MCF 10A (cell line): ENCODE results near the gene HOXA1. TPM values are rescaled to one million over a fixed set of nuclear protein-coding genes. Genes with fewer than 3 reads are reported as not detected.

Experiments
- BruUV-seq: library from RNA; stranded (reverse); fragments of 400-500 nt; replicated peaks from 2 replicates; lab custom pipeline; 2021; lab: Mats Ljungman, UMichigan
- CTCF ChIA-PET: fragments of 300-600 bp; sonication (Branson Sonifier 250); formaldehyde crosslinking; extraction: SDS; loops from one replicate; lab custom pipeline; 2021; ENCODE audit warnings: antibody characterized with exemption, inconsistent platforms; lab: Yijun Ruan, JAX
- POLR2A ChIA-PET: fragments of 300-600, 350-650 bp; sonication (Branson Sonifier 250); formaldehyde crosslinking; extraction: SDS; loops from one replicate; lab custom pipeline; 2020; ENCODE audit warnings: antibody characterized with exemption, inconsistent platforms; lab: Yijun Ruan, JAX
- DNase-seq: peaks from one replicate; pipeline ENCODE4 v3.0.0-alpha.2; 2018; ENCODE audit not compliant: unreplicated experiment
- H3K27ac Mint-ChIP-seq: one replicate; pipeline ENCODE4 v1.8.0; 2022; ENCODE audit warnings: mild to moderate bottlenecking, low read depth, mixed read lengths; ENCODE audit not compliant: unreplicated experiment
- H3K27me3 Mint-ChIP-seq: one replicate; pipeline ENCODE4 v1.8.0; 2022; ENCODE audit warnings: mixed read lengths; ENCODE audit not compliant: insufficient read depth, unreplicated experiment
- H3K36me3 Mint-ChIP-seq: one replicate; pipeline ENCODE4 v1.8.0; 2022; ENCODE audit warnings: mild to moderate bottlenecking, moderate library complexity, mixed read lengths; ENCODE audit not compliant: insufficient read depth, unreplicated experiment
- H3K4me1 Mint-ChIP-seq: one replicate; pipeline ENCODE4 v1.8.0; 2022; ENCODE audit warnings: mixed read lengths; ENCODE audit not compliant: insufficient read depth, unreplicated experiment
- H3K4me3 Mint-ChIP-seq: one replicate; pipeline ENCODE4 v1.8.0; 2022; ENCODE audit warnings: mild to moderate bottlenecking, moderate library complexity, mixed read lengths; ENCODE audit not compliant: unreplicated experiment
- H3K9me3 Mint-ChIP-seq: one replicate; pipeline ENCODE4 v1.8.0; 2022; ENCODE audit warnings: mixed read lengths; ENCODE audit not compliant: unreplicated experiment
- CTCF ChIP-seq: fragments of 200-600 bp; IDR thresholded peaks from one replicate; pipeline ENCODE4 v1.8.0; 2022; ENCODE audit warnings: antibody characterized with exemption, mild to moderate bottlenecking; ENCODE audit not compliant: unreplicated experiment
- intact Hi-C: fragments of 100-400 bp; cut with micrococcal nuclease; formaldehyde crosslinking; loops from 2 replicates; pipeline ENCODE4 v1.14.1; 2022
- total RNA-seq: library from RNA; stranded (reverse); gene quantifications from 2 replicates; pipeline ENCODE4 v1.2.3, GENCODE V29; 2022

The HOXA1 gene
- total RNA-seq, 1 experiment from 2014 or later = 5.6 TPM

DNA sequence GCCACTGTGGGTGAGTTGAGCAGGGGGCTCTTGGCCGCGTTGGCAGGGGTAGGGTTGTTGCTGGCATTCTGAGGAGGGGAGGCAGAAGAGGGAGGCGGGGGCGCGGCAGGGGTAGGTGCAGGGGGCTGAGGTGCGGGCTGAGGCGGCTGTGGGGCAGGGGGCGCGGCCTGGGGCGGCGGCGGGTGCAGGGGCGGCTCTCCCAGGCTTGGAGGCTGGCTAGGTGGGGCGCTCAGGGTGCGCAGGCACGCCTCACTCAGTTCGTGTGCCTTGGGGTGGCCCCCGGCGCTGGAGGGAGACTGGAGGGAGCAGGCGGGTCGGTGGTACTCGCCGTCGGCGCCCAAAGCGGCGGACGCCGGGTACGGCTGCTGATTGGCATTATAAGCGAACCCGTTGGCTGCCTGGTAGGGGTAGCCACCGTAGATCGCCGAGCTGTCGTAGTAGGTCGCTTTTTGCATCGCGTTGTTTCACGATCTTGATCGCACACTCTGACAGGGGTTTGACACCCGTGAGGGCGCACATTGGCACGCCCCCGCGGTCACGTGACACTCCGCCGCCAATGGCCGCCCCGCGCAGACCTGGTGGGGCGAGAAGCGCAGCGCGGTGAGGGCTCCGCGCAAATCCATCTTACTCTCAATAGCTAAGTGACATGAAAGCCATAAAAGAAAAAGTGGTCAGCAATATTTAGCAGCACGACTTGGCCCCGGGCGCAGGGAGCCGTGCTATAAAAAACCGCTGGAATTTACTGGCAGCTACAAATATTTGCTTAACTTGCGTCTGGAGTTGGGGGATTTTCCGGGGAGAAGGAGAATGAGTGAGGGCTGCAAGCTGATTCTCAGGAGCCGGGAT is 14.6 kb upstream of the HOXA1 start:
- intact Hi-C loops = loop anchor here (1.0 kb wide), 1 partner anchor 11 kb away; no protein-coding TSS in a partner anchor
- H3K9me3 Mint-ChIP-seq = no peaks in the 10 kb centered on the region
- DNase-seq = peak; percentile 73
- H3K36me3 Mint-ChIP-seq = peaks cover 41% of the 10 kb centered on the region
- no TSS peak for BruUV-seq
- ChIA-PET CTCF (interaction anchor here (0.5 to 2.1 kb wide), 16 partner anchors 11 to 430 kb away, joined by 3 to 9 read pairs (median 5); partner anchors contain the start of genes HOXA4 and HOXA5), POLR2A (interaction anchor here (0.6 to 15.3 kb wide), 19 partner anchors 9 to 906 kb away, joined by 3 to 238 read pairs (median 3); partner anchors contain the start of genes HOXA1, HOXA4 and SKAP2)
- TF ChIP-seq CTCF = no peak
- H3K27ac Mint-ChIP-seq = peak overlapping the region; percentile 90
- peak overlapping the region; percentile 80 for H3K4me3 Mint-ChIP-seq
- no peaks in the 10 kb centered on the region for H3K27me3 Mint-ChIP-seq
- H3K4me1 Mint-ChIP-seq = peaks cover 25% of the 10 kb centered on the region

DNA sequence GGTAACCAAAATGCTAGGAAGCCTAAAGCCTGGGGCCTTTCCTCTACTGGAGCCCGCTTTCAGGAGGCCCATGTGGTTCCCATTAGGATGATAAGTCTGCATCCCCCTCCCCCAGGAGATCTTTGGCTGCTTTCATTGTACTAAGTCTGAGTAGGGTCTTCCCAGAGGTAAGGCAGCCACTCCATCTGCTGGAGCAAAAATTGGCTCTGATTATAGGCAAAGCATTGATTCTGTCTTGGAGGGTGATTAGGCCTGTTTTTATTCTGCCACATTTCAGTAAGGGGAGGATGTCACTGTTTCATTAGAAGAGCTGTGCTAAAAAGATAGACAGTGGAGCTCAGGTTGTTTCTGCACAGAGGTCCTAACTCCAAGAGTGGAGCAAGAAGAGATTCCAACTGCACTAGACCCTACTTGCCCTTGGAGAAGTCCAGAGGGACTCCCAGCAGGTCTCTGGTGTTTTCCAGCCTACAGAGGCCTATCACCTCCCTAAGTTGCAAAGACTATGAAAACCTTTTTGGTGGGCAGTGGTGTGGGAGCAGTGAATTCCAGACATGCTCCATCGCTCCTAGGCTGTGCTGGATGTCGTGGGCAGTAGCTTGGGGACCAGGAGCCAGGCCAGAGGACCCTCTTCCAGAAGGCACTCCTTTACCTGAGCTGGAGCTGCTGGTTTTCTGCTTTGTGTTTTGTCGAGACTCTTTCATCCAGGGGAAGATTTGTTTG is 13.8 kb upstream of the HOXA1 start:
- H3K9me3 Mint-ChIP-seq = no peaks in the 10 kb centered on the region
- peaks cover 24% of the 10 kb centered on the region for H3K4me1 Mint-ChIP-seq
- peaks cover 41% of the 10 kb centered on the region for H3K36me3 Mint-ChIP-seq
- intact Hi-C loops = no loop called here
- peak overlapping the region; percentile 23 for H3K4me3 Mint-ChIP-seq
- BruUV-seq = no TSS peak
- ChIA-PET POLR2A (interaction anchor here (0.6 to 15.3 kb wide), 10 partner anchors 9 to 1582 kb away, joined by 3 to 238 read pairs (median 4); partner anchors contain the start of genes HOXA1 and SKAP2), CTCF (interaction anchor here (0.6 to 2.1 kb wide), 12 partner anchors 10 to 430 kb away, joined by 3 to 9 read pairs (median 5); partner anchors contain the start of genes HOXA4 and HOXA5)
- TF ChIP-seq CTCF = no peak
- no peak for DNase-seq
- H3K27me3 Mint-ChIP-seq = no peaks in the 10 kb centered on the region
- no peak overlapping the region for H3K27ac Mint-ChIP-seq

- intact Hi-C loops = no loop called here
- peaks cover 28% of the 10 kb centered on the region for H3K4me1 Mint-ChIP-seq
- DNase-seq = peak; percentile 59
Observed at GRCh38 chr7:27108390-27109127, 12.8 kb upstream of the HOXA1 start.

More at GRCh38 chr7:27108390-27109127, 12.8 kb upstream of the HOXA1 start:
- CTCF ChIA-PET = interaction anchor here (0.7 to 2.1 kb wide), 7 partner anchors 9 to 249 kb away, joined by 3 to 8 read pairs (median 4); partner anchors contain the start of genes HOXA4 and HOXA5
- H3K27me3 Mint-ChIP-seq = no peaks in the 10 kb centered on the region
- BruUV-seq = no TSS peak
- H3K9me3 Mint-ChIP-seq = no peaks in the 10 kb centered on the region
- no peak for TF ChIP-seq CTCF
- POLR2A ChIA-PET = interaction anchor here (0.6 to 15.3 kb wide), 10 partner anchors 10 to 252 kb away, joined by 3 to 238 read pairs (median 4); partner anchors contain the start of genes HOXA1 and SKAP2
- peak overlapping the region; percentile 87 for H3K4me3 Mint-ChIP-seq
- H3K36me3 Mint-ChIP-seq = peaks cover 39% of the 10 kb centered on the region
- peak overlapping the region; percentile 99 for H3K27ac Mint-ChIP-seq
